ENCODE measurements around the gene DNAH2. TPM values are rescaled to one million over a fixed set of nuclear protein-coding genes. Genes with fewer than 3 reads are reported as not detected.
A peak's percentile ranks its signal among the peaks of the same experiment; 100 is the strongest.

The DNAH2 gene
- total and polyA plus RNA-seq, 12 donors, result under 0.01 to 0.30 (median 0.03) TPM; not detected in 3

GRCh38 chr17:7687908-7688807 lies 29.4 kb upstream of the DNAH2 start, which contains the start of gene WRAP53:
TSS of gene WRAP53 (plus strand) at chr17:7688477. CDS start at chr17:7688649, 172 bp downstream.
- H3K9me3 ChIP-seq, result no peaks in the 10 kb centered on the region
- peak; percentile 93 to 96 (median 95) for ATAC-seq
- 0 to 1% methylated on average over 51 of the region's 51 CpGs for WGBS, 2 donors

DNA sequence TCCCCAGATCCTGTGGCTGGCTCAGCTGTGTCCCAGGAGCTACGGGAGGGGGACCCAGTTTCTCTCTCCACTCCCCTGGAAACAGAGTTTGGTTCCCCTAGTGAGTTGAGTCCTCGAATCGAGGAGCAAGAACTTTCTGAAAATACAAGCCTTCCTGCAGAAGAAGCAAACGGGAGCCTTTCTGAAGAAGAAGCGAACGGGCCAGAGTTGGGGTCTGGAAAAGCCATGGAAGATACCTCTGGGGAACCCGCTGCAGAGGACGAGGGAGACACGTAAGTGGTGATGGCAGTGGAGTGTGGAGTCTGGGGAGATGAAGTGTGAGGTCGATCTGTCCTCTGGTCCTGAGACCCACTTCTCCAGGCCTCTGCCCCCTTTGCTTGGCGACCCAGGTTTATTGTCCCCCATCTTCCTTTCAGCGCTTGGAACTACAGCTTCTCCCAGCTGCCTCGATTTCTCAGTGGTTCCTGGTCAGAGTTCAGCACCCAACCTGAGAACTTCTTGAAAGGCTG lies 28.7 kb upstream of the DNAH2 start:
- intact Hi-C loops (cut with DNase I), result loop anchor here in 7 of 10 donors (1.0 to 10.0 kb wide), 8 partner anchors 37 to 334 kb away; partner anchors contain the start of genes SHBG (in 5 of the 7), MPDU1 (in 2 of the 7), ATP1B2 (in 1 of the 7) and FXR2 (in 1 of the 7)
- WGBS, 2 donors, result 12 to 15% methylated on average over 13 of the region's 13 CpGs

More at GRCh38 chr17:7687908-7688807, 29.4 kb upstream of the DNAH2 start, which contains the start of gene WRAP53:
- H3K4me3 ChIP-seq, result peak within 1 kb of the TSS; percentile 68 to 97 (median 80)
- no peaks in the 10 kb centered on the region for H3K27me3 ChIP-seq
- peak; percentile 94 to 98 for DNase-seq
- peaks cover 0 to 30% (median 0%) of the 10 kb centered on the region in 9 donors for H3K36me3 ChIP-seq
- H3K27ac ChIP-seq, result peak within 1 kb of the TSS; percentile 84 to 97 (median 94)
- intact Hi-C loops (cut with DNase I), result loop anchor here in 8 of 10 donors (1.0 to 10.0 kb wide), 11 partner anchors 36 to 333 kb away; partner anchors contain the start of genes SHBG (in 5 of the 8), FXR2 (in 2 of the 8), MPDU1 (in 2 of the 8) and SAT2 (in 2 of the 8)
- TF ChIP-seq CTCF (IDR thresholded peaks at IDR 0.05), result peak in 8 of 9 donors; percentile 97 to 100 (median 100)
- peaks cover 6 to 36% (median 25%) of the 10 kb centered on the region in 9 donors for H3K4me1 ChIP-seq

GRCh38 chr17:7695586-7695985 lies 22.0 kb upstream of the DNAH2 start:
- intact Hi-C loops (cut with DNase I), result loop anchor here in 1 of 10 donors (10.0 kb wide), 1 partner anchor 61 kb away; the partner anchor contains the start of gene SHBG
- peaks cover 0 to 50% (median 0%) of the 10 kb centered on the region in 9 donors for H3K36me3 ChIP-seq
- TF ChIP-seq CTCF (IDR thresholded peaks at IDR 0.05), result no peak

More for the DNA sequence above, 28.7 kb upstream of the DNAH2 start:
- ATAC-seq, result no peak
- no peak for TF ChIP-seq CTCF (IDR thresholded peaks at IDR 0.05)
- Histone ChIP-seq H3K36me3 (peaks cover 0 to 31% (median 0%) of the 10 kb centered on the region in 9 donors), H3K27me3 (no peaks in the 10 kb centered on the region), H3K4me1 (peaks cover 6 to 36% (median 25%) of the 10 kb centered on the region in 9 donors), H3K9me3 (no peaks in the 10 kb centered on the region), H3K27ac (peak overlapping the region in 9 of 10 donors; percentile 35 to 97 (median 77)), H3K4me3 (peak overlapping the region; percentile 45 to 95 (median 78))
- DNase-seq, result no peak

More at GRCh38 chr17:7695586-7695985, 22.0 kb upstream of the DNAH2 start:
- Histone ChIP-seq H3K4me3 (no peak overlapping the region), H3K4me1 (no peaks in the 10 kb centered on the region), H3K27ac (no peak overlapping the region), H3K9me3 (no peaks in the 10 kb centered on the region), H3K27me3 (no peaks in the 10 kb centered on the region)
- DNase-seq (no peak), ATAC-seq (no peak)
- 95 to 96% methylated on average over 10 of the region's 10 CpGs for WGBS, 2 donors

Measured in heart right ventricle (tissue), 16 donors.